MM.1S (cell line): ENCODE measurements around the gene CREM.

Experiments
- DNase-seq: peaks from one replicate; pipeline ENCODE4 v3.0.0-alpha.2; 2015
- H2AFZ ChIP-seq: fragments of 300-600 bp; sonication (generic); 2 replicates; pipeline ENCODE4 v1.6.0; 2016; ENCODE audit warnings: antibody characterized with exemption, low read length
- H3F3A ChIP-seq: fragments of 300-600 bp; sonication (generic); 2 replicates; pipeline ENCODE4 v1.6.1; 2016; ENCODE audit warnings: mild to moderate bottlenecking, antibody characterized with exemption, low read length, moderate library complexity, mixed read lengths; ENCODE audit not compliant: insufficient read depth
- H3K27ac ChIP-seq: fragments of 300-600 bp; sonication (generic); 2 replicates; pipeline ENCODE4 v1.5.1; 2016; ENCODE audit warnings: mild to moderate bottlenecking, low read length
- H3K27me3 ChIP-seq: fragments of 300-600 bp; sonication (generic); replicated peaks from 2 replicates; pipeline ENCODE4 v1.6.0; 2016; ENCODE audit warnings: low read length; ENCODE audit not compliant: insufficient read depth
- H3K36me3 ChIP-seq: fragments of 300-600 bp; sonication (generic); replicated peaks from 2 replicates; pipeline ENCODE4 v1.6.1; 2016; ENCODE audit warnings: mild to moderate bottlenecking, low read length, mixed read lengths; ENCODE audit not compliant: insufficient read depth
- H3K4me1 ChIP-seq: fragments of 300-600 bp; sonication (generic); 2 replicates; pipeline ENCODE4 v1.6.1; 2016; ENCODE audit warnings: low read length, mixed read lengths
- H3K4me2 ChIP-seq: fragments of 300-600 bp; sonication (generic); 2 replicates; pipeline ENCODE4 v1.6.0; 2016; ENCODE audit warnings: low read depth, low read length
- H3K4me3 ChIP-seq: fragments of 300-600 bp; sonication (generic); 2 replicates; pipeline ENCODE4 v1.5.1; 2016; ENCODE audit warnings: low read length, mixed read lengths
- H3K79me2 ChIP-seq: fragments of 300-600 bp; sonication (generic); 2 replicates; pipeline ENCODE4 v1.6.1; 2016; ENCODE audit warnings: mixed run types, low read length, mixed read lengths
- H3K9ac ChIP-seq: fragments of 300-600 bp; sonication (generic); 2 replicates; pipeline ENCODE4 v1.6.1; 2016; ENCODE audit warnings: low read length, mixed read lengths
- H3K9me2 ChIP-seq: fragments of 300-600 bp; sonication (generic); replicated peaks from 2 replicates; pipeline ENCODE4 v1.6.1; 2016; ENCODE audit warnings: mild to moderate bottlenecking, low read length, mixed read lengths; ENCODE audit not compliant: insufficient read depth
- H3K9me3 ChIP-seq: fragments of 300-600 bp; sonication (generic); replicated peaks from 2 replicates; pipeline ENCODE4 v1.6.1; 2016; ENCODE audit warnings: mild to moderate bottlenecking, low read length, mixed read lengths; ENCODE audit not compliant: insufficient read depth
- H4K20me1 ChIP-seq: fragments of 300-600 bp; sonication (generic); 2 replicates; pipeline ENCODE4 v1.6.1; 2016; ENCODE audit warnings: mild to moderate bottlenecking, low read length, moderate library complexity, mixed read lengths; ENCODE audit not compliant: insufficient read depth
- CTCF ChIP-seq: fragments of 300-600 bp; sonication (generic); IDR thresholded peaks from 2 replicates; pipeline ENCODE4 v1.5.1; 2016; ENCODE audit warnings: antibody characterized with exemption, low read length, mixed read lengths
- EZH2 ChIP-seq: fragments of 300-600 bp; sonication (generic); optimal IDR thresholded peaks from 2 replicates; pipeline ENCODE3; 2017; ENCODE audit warnings: low read depth, mild to moderate bottlenecking, antibody characterized with exemption, low read length, mixed read lengths
- EZH2phosphoT487 ChIP-seq: fragments of 300-600 bp; sonication (generic); IDR thresholded peaks from 2 replicates; pipeline ENCODE4 v1.6.1; 2018; ENCODE audit warnings: antibody characterized with exemption, low read length

The CREM gene

GRCh38 chr10:35219292-35219691 lies 92.6 kb downstream of the CREM start:
- H3K36me3 ChIP-seq, result no peaks in the 10 kb centered on the region
- no peak overlapping the region for H2AFZ ChIP-seq
- no peak overlapping the region for H3K4me2 ChIP-seq

GRCh38 chr10:35219891-35220890 lies 93.5 kb downstream of the CREM start:
- H3K4me2 ChIP-seq, result no peak overlapping the region

More at GRCh38 chr10:35219292-35219691, 92.6 kb downstream of the CREM start:
- H3K9me2 ChIP-seq, result no peaks in the 10 kb centered on the region
- H3K4me3 ChIP-seq, result no peak overlapping the region
- no peaks in the 10 kb centered on the region for H3F3A ChIP-seq
- H3K79me2 ChIP-seq, result no peaks in the 10 kb centered on the region
- H3K27ac ChIP-seq, result no peak overlapping the region
- H3K9me3 ChIP-seq, result no peaks in the 10 kb centered on the region
- no peaks in the 10 kb centered on the region for H3K4me1 ChIP-seq
- no peaks in the 10 kb centered on the region for H3K27me3 ChIP-seq
- DNase-seq, result no peak
- H3K9ac ChIP-seq, result no peak overlapping the region
- TF ChIP-seq EZH2phosphoT487 (no peak), EZH2 (no peak), CTCF (no peak)
- H4K20me1 ChIP-seq, result no peaks in the 10 kb centered on the region

GRCh38 chr10:35223016-35223415 lies 96.4 kb downstream of the CREM start:
- no peaks in the 10 kb centered on the region for H3K27me3 ChIP-seq
- no peaks in the 10 kb centered on the region for H3K9me2 ChIP-seq
- H4K20me1 ChIP-seq, result no peaks in the 10 kb centered on the region
- H3K9me3 ChIP-seq, result no peaks in the 10 kb centered on the region
- H3K36me3 ChIP-seq, result no peaks in the 10 kb centered on the region
- H2AFZ ChIP-seq, result no peak overlapping the region
- no peaks in the 10 kb centered on the region for H3F3A ChIP-seq
- no peak overlapping the region for H3K9ac ChIP-seq
- TF ChIP-seq CTCF, result no peak
- no peak for TF ChIP-seq EZH2
- no peak for TF ChIP-seq EZH2phosphoT487
- H3K4me2 ChIP-seq, result no peak overlapping the region
- no peaks in the 10 kb centered on the region for H3K79me2 ChIP-seq
- H3K4me3 ChIP-seq, result no peak overlapping the region
- no peak for DNase-seq
- no peak overlapping the region for H3K27ac ChIP-seq
- H3K4me1 ChIP-seq, result no peaks in the 10 kb centered on the region

More at GRCh38 chr10:35219891-35220890, 93.5 kb downstream of the CREM start:
- no peak overlapping the region for H3K4me3 ChIP-seq
- TF ChIP-seq CTCF (no peak), EZH2phosphoT487 (no peak), EZH2 (no peak)
- no peaks in the 10 kb centered on the region for H3F3A ChIP-seq
- H3K9me3 ChIP-seq, result no peaks in the 10 kb centered on the region
- H3K4me1 ChIP-seq, result no peaks in the 10 kb centered on the region
- H3K9me2 ChIP-seq, result no peaks in the 10 kb centered on the region
- no peaks in the 10 kb centered on the region for H3K79me2 ChIP-seq
- no peaks in the 10 kb centered on the region for H4K20me1 ChIP-seq
- no peaks in the 10 kb centered on the region for H3K27me3 ChIP-seq
- no peaks in the 10 kb centered on the region for H3K36me3 ChIP-seq
- H2AFZ ChIP-seq, result no peak overlapping the region
- H3K9ac ChIP-seq, result no peak overlapping the region
- no peak for DNase-seq
- no peak overlapping the region for H3K27ac ChIP-seq
